Lung (tissue), 12 donors: ENCODE data around the gene TACC3. TPM values are rescaled to one million over a fixed set of nuclear protein-coding genes. Genes with fewer than 3 reads are reported as not detected.

Source experiments
- ATAC-seq: fragments of 200-7000 bp; cut with Tn5 transposase; one replicate; pipeline ENCODE4 v1.9.1; 2020; ENCODE audit warnings: moderate number of reproducible peaks; ENCODE audit not compliant: insufficient read depth, low FRiP score
- DNase-seq, 3 donors: peaks; one replicate each; pipeline ENCODE4 v3.0.0-alpha.2; 2013 to 2017
- H3K27ac ChIP-seq, 2 donors: one replicate each; pipeline ENCODE4 v1.5.1; 2013; ENCODE audit warnings: mild to moderate bottlenecking in 2 of 2, moderate library complexity in 2 of 2, control low read depth in 1 of 2, inconsistent platforms in 1 of 2, low read depth in 1 of 2, low read length in 1 of 2
- H3K27me3 ChIP-seq, 3 donors: one replicate each; pipeline ENCODE4 v1.5.1; 2013; ENCODE audit warnings: low read length in 2 of 3; ENCODE audit not compliant: control insufficient read depth in 3 of 3, insufficient read depth in 3 of 3
- H3K36me3 ChIP-seq, 4 donors: one replicate each; pipeline ENCODE4 v1.5.1; 2013; ENCODE audit warnings: low read length in 4 of 4, mild to moderate bottlenecking in 1 of 4, moderate library complexity in 1 of 4; ENCODE audit not compliant: control insufficient read depth in 4 of 4, insufficient read depth in 4 of 4
- H3K4me1 ChIP-seq, 5 donors: one replicate each; pipeline ENCODE4 v1.5.1; 2013; ENCODE audit warnings: low read length in 5 of 5, mild to moderate bottlenecking in 2 of 5, moderate library complexity in 1 of 5; ENCODE audit not compliant: control insufficient read depth in 5 of 5, insufficient read depth in 5 of 5
- H3K4me3 ChIP-seq: one replicate; pipeline ENCODE4 v1.5.1; 2013; ENCODE audit warnings: mild to moderate bottlenecking, control low read depth, moderate library complexity
- H3K9ac ChIP-seq, 2 donors: one replicate each; pipeline ENCODE4 v1.5.1; 2013; ENCODE audit warnings: low read length in 2 of 2, control low read depth in 1 of 2; ENCODE audit not compliant: insufficient read depth in 1 of 2
- H3K9me3 ChIP-seq, 4 donors: one replicate each; pipeline ENCODE4 v1.5.1; 2013; ENCODE audit warnings: low read length in 3 of 4, mild to moderate bottlenecking in 1 of 4, moderate library complexity in 1 of 4; ENCODE audit not compliant: control insufficient read depth in 4 of 4, insufficient read depth in 3 of 4
- WGBS, 2 donors: extraction: QIAGEN DNeasy Blood & Tissue Kit; methylation state at CpG; one replicate each; pipeline ENCODE4 v1.1.7; 2013; 5-methylcytosine and 5-hydroxymethylcytosine counted together
- polyA plus RNA-seq, 2 donors: library from polyadenylated mRNA; stranded (reverse); fragments of 200-250 nt; gene quantifications; one replicate each; pipeline ENCODE4 v1.2.1, GENCODE V29; 2013
- total RNA-seq, 2 donors: library from RNA; depleted of rRNA in 1 of 2; stranded (reverse); fragments of >200 nt in 1 of 2; gene quantifications; one replicate each; pipeline ENCODE4 v1.2.1, GENCODE V29; 2014 to 2021
- TF ChIP-seq, protein P1 (sequence below): IDR thresholded peaks from 2 replicates; pipeline ENCODE4 v1.5.1; 2012; ENCODE audit warnings: mild to moderate bottlenecking; ENCODE audit errors: control extremely low read depth, extremely low read depth
- donor health status: control.
- donor health status: control.
- donor health status: Bipolar disorder and iron deficiency.
- donor health status: healthy.
- donor health status: DM: yes; HTN: yes; CAD: no.

The TACC3 gene
- total and polyA plus RNA-seq, 4 donors = 13.8 to 22.1 (median 18.5) TPM

DNA sequence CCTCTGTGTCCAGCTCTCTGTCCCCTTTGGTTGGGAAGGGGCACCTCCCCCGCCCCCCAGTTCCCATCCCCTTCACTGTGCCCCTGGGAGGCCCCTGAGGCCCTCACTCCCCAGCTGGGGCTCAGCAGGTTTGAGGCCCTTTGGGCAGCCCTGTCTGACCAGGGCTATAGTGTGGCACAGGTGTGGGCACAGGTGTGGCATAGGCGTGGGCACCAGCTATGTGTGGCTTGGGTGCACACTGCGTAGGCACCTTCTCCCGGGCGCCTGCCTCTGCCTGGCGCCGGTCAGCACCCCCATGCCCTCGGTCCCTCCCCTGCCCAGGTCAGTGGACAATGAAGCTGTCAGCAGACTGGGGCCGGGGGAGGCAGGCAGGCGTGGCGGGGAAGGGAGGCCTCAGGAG is 64.3 kb downstream of the TACC3 start:
- ATAC-seq (no peak), DNase-seq (no peak)
- Histone ChIP-seq H3K27me3 (no peaks in the 10 kb centered on the region), H3K9ac (no peak overlapping the region), H3K4me3 (no peak overlapping the region), H3K4me1 (peaks cover 0 to 18% (median 0%) of the 10 kb centered on the region in 5 donors), H3K9me3 (no peaks in the 10 kb centered on the region), H3K36me3 (no peaks in the 10 kb centered on the region), H3K27ac (no peak overlapping the region)
- TF ChIP-seq, protein P1, sequence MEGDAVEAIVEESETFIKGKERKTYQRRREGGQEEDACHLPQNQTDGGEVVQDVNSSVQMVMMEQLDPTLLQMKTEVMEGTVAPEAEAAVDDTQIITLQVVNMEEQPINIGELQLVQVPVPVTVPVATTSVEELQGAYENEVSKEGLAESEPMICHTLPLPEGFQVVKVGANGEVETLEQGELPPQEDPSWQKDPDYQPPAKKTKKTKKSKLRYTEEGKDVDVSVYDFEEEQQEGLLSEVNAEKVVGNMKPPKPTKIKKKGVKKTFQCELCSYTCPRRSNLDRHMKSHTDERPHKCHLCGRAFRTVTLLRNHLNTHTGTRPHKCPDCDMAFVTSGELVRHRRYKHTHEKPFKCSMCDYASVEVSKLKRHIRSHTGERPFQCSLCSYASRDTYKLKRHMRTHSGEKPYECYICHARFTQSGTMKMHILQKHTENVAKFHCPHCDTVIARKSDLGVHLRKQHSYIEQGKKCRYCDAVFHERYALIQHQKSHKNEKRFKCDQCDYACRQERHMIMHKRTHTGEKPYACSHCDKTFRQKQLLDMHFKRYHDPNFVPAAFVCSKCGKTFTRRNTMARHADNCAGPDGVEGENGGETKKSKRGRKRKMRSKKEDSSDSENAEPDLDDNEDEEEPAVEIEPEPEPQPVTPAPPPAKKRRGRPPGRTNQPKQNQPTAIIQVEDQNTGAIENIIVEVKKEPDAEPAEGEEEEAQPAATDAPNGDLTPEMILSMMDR = no peak
- 91 to 94% methylated on average over 11 of the region's 11 CpGs for WGBS, 2 donors

DNA sequence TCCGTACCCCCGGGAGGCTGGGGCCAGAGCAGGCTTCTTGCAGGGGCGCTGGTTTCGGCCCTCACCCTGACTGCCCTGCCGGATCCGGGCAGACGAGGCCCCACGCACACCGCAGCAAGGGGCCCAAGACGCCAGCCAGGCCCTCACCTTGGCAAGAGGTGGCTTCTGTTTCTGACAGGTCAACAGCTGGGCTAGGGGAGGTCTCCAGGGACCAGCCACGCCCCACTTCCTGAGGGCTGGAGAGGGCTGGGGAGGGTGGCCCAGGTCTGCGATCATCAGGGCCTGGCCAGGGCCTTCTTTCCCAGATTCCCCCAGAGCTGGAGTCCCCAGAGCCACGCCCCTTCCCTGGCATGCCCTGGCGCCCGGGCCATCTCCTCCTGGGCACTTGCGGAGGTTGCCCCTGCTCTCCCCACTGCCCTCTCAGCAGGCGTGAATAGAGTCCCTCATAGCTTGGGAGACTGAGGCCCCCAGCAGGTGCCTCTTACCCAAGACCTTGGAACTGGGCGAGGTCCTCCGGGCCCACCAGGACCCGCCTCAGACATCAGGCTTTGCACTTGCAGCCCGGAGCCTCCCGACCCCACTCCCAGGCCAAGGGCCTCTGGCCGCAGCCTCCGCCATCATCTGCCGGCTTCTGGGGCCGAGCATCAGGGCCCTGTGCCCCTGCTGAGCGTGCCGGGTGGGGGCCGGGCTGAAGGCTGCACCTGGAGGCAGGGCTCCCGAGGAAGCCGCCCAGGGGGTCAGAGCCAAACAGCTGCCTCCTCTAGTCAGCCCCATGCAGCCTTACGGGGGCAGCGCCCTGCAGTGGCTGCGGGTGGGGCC is 65.4 kb downstream of the TACC3 start:
- Histone ChIP-seq H3K4me3 (no peak overlapping the region), H3K27ac (no peak overlapping the region), H3K4me1 (peaks cover 0 to 18% (median 0%) of the 10 kb centered on the region in 5 donors), H3K9ac (no peak overlapping the region), H3K36me3 (no peaks in the 10 kb centered on the region), H3K27me3 (no peaks in the 10 kb centered on the region), H3K9me3 (no peaks in the 10 kb centered on the region)
- no peak for ATAC-seq
- TF ChIP-seq, protein P1 = no peak
- DNase-seq = no peak
- WGBS, 2 donors = 83 to 86% methylated on average over 32 to 34 of the region's 34 CpGs

DNA sequence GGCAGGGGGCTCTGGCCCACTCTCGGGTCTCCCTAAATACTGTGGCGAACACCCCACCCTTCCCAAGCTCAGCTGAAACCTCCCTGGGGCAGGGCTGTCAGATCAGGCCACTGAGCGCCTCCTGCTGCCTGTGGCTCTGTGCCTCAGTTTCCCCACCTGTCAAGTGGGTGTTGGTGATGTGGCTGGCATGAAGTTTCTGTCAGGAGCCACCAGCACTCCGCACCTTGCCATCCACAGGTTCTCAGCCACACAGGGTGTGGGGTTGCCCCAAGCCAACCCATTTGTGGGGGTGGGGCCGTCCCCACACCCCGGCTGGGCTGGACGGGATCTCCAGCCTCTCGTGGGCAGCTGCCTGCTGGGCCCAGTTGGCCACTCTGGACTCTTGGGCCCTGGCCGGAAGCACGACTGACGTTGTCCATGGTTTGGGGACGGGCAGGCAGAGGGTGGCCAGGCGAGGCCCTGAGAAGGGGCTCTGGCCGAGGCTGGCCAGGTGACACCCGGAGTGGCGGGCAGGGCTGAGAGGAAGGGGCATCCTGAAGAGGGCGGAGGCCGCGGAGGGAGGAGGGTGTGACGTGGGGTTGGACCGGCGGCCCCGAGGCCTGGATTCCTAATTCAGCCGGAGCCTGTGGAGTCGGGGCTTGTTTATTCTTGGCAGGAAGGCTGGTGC is 66.2 kb downstream of the TACC3 start:
- H3K9ac ChIP-seq = no peak overlapping the region
- H3K36me3 ChIP-seq = no peaks in the 10 kb centered on the region
- H3K4me3 ChIP-seq = no peak overlapping the region
- H3K27ac ChIP-seq = no peak overlapping the region
- peaks cover 0 to 18% (median 0%) of the 10 kb centered on the region in 5 donors for H3K4me1 ChIP-seq
- no peak for ATAC-seq
- 53 to 73% methylated on average over 25 of the region's 25 CpGs for WGBS, 2 donors
- TF ChIP-seq, protein P1 = no peak
- H3K27me3 ChIP-seq = no peaks in the 10 kb centered on the region
- peak in 1 of 3 donors; percentile 25 for DNase-seq
- no peaks in the 10 kb centered on the region for H3K9me3 ChIP-seq
